ENCODE measurements around the gene MYO3B. TPM values are rescaled to one million over a fixed set of nuclear protein-coding genes. Genes with fewer than 3 reads are reported as not detected.

Gene MYO3B
- total RNA-seq, 1 experiment from 2014 or later, result 0.50 TPM

- TF ChIP-seq ZNF281 (CRISPR knock-in tag; IDR thresholded peaks at IDR 0.05) (no peak), JUN (CRISPR knock-in tag; IDR thresholded peaks at IDR 0.05) (no peak), CTCF (IDR thresholded peaks at IDR 0.05) (no peak), ZNF121 (CRISPR knock-in tag; IDR thresholded peaks at IDR 0.05) (no peak), AFF4 (CRISPR knock-in tag; IDR thresholded peaks at IDR 0.05; ENCODE audit: borderline replicate concordance) (no peak), RORB (CRISPR knock-in tag; IDR thresholded peaks at IDR 0.05) (no peak), CREM (CRISPR knock-in tag; IDR thresholded peaks at IDR 0.05) (no peak), E2F4 (CRISPR knock-in tag; IDR thresholded peaks at IDR 0.05; ENCODE audit: borderline replicate concordance, low read depth) (no peak), ESRRA (CRISPR knock-in tag; IDR thresholded peaks at IDR 0.05; ENCODE audit: borderline replicate concordance) (no peak), ERG (CRISPR knock-in tag; IDR thresholded peaks at IDR 0.05) (no peak), MLX (CRISPR knock-in tag; IDR thresholded peaks at IDR 0.05) (no peak), GABPB1 (CRISPR knock-in tag; IDR thresholded peaks at IDR 0.05) (no peak)
Measured at GRCh38 chr2:170253721-170254230, 75.8 kb downstream of the MYO3B start (continued).

- no peak for ATAC-seq
- Mint-ChIP-seq H3K27me3 (ENCODE audit: low read depth) (no peaks in the 10 kb centered on the region; the same call in 1 of the 2 replicates), H3K36me3 (no peaks in the 10 kb centered on the region), H3K27ac (no peak overlapping the region), H3K4me3 (no peak overlapping the region), H3K4me1 (no peaks in the 10 kb centered on the region), H3K9me3 (peaks cover 35% of the 10 kb centered on the region)
- ChIA-PET CTCF (no interaction called here), POLR2A (no interaction called here)
- DNase-seq (ENCODE audit: low spot score), result no peak
- TF ChIP-seq MXD4 (CRISPR knock-in tag; IDR thresholded peaks at IDR 0.05; ENCODE audit: borderline replicate concordance) (no peak), ZNF219 (CRISPR knock-in tag; IDR thresholded peaks at IDR 0.05; ENCODE audit: borderline replicate concordance) (no peak), PREB (CRISPR knock-in tag; IDR thresholded peaks at IDR 0.05; ENCODE audit: borderline replicate concordance) (no peak), TP53 (CRISPR knock-in tag; IDR thresholded peaks at IDR 0.05) (no peak), MAX (CRISPR knock-in tag; IDR thresholded peaks at IDR 0.05) (no peak), SMAD4 (CRISPR knock-in tag; IDR thresholded peaks at IDR 0.05) (no peak)
Measured at GRCh38 chr2:170254293-170254732, 76.4 kb downstream of the MYO3B start.

Measured in WTC11 (cell line).